Occipital lobe (tissue), 3 donors: ENCODE results near the gene FRRS1. TPM values are rescaled to one million over a fixed set of nuclear protein-coding genes. Genes with fewer than 3 reads are reported as not detected.

Source experiments
- DNase-seq: peaks from one replicate; lab custom pipeline; 2025; lab: John Stamatoyannopoulos, UW
- small RNA-seq: library from RNA; depleted of rRNA; stranded (forward); fragments of <200 nt; gene quantifications from one replicate; pipeline ENCODE3, GENCODE V24; 2014
- total RNA-seq: library from RNA; depleted of rRNA; stranded (reverse); fragments of >200 nt; gene quantifications from one replicate; pipeline ENCODE4 v1.2.3, GENCODE V29; 2014

FRRS1 gene
- total RNA-seq, 1 donor from 2014 or later: 1.9 TPM

DNA sequence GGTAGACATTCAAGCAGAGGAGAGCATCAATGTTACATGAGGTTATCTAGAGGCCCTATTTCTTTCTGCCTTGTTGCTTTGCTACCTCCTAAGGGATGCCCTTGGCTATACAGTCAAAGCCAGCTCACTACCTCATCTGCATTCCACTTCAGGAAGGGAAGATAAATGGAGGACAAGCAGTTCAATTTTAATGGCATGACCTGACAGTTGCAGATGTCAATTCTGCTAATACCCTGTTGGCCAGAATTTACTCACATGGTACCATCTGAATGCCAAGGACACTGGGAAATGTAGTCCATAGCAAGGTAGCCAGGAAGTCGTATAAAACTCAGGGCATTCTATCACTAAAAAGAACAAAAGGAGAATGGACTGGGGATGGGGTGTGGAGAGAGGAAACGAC, 89.0 kb downstream of the FRRS1 start:
- no peak for DNase-seq

DNA sequence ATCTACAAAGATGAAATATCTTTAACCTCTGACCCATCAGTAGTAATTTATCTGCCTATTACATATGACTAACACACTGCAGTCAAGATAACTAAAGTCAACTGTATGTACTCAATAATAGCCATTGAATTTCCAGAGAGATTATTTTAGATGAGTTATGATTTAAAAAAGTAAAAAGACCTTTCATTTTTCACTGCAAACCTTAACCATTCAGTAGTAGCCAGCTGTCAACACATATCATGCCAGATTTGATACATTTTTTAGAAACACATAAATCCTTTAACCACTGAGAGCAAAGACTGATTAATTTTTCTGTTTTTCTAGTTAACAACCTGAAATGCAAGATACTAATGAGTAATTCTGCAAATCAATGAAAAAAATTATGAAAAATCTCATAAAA, 89.6 kb downstream of the FRRS1 start:
- DNase-seq: no peak

DNA sequence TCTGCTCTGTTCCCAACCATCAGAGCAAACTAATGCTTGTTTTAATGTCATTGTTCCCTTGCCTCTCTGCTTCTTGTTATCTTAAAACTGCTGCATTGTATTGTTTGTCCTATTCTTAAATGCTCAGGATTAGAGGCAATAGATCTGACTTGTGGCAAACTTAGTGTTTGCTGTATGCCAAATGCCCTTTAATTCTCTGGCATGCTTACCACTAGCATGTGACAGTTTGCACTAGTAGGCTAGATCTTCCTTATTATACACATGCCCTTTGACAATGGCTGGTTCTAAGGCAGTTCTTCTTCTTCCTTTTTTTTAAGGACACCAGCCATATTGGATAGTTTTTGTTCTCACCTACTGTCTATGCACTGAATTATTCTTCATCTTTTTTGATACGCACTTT, 90.4 kb downstream of the FRRS1 start:
- no peak for DNase-seq

DNA sequence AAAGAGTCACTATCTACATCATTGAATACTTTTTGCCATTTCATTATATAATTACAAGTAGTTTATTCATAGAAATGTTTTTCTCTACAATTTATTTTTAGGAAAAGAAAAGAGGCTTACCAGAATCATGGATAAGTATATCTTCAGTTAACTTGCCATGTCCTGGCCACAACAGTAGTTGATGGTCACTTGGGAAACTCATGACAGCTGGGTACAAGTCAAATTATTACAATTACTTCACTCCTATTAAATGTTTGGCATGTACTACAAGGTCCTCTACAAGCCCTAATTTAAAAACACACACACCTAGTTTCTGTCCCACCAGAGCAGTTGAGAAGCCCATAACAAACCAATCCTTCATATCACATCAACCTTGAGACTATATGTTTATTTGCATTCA, 91.1 kb downstream of the FRRS1 start:
- DNase-seq: no peak

DNA sequence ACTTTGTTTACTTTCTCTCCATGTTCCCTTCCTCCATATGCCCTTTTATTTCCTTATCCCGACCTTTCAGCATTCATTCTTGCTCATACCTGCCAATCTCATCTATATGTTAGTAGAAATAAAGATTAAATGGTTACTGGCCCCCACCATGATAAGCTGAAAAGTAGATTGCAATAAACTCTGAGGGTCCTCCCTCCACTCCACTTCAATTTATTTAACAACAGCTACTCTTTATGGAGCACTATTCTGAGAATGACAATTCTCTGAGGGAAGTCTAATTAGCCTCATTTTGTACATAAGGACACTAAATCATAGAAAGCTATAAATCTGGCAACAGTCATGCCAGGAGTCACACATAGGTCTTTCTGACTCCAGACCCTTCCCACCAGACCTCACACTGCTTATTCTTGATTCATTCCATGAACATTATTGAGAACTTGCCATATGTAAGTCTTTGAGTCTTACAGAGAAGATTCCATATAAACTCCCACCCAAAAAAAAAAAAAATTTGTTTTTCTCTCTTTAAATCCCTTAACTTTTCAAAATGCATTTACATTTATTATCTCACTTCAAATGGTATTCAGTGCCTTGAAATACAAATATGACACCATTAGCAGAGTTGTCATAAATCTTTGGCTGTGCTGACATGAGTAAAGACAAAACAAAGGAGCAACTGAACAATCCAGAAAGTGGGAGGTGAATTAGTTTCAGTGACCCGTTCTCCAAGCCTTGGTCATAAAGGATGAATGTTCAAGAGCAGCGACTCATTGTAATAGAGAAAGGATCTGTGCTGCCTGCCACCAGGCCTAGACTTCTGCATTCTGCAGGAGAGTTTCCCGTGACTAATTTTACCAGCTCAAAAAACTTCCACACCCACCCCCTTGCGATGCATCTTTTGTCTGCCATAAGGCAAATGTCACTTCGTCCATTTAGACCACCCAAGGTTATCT, 92.0 kb downstream of the FRRS1 start:
- DNase-seq: no peak

DNA sequence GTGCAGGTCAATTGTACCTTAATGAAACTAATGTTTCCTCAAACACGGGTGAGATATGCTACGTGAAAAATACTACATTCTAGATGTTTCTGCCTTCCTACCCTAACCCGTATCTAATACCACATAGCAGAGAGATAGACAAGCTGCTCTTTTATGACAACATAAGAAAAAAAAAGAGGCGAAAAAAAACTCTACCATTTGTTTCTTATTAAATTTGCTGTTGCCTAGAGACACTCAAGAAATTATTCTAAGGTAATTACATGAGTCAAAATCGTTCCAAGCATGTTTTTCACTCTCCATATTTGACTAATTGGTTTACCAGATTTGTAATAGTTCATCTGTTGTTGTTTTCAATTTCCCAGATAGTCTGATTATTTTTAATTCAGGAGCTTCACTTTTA, 93.1 kb downstream of the FRRS1 start:
- no peak for DNase-seq

DNA sequence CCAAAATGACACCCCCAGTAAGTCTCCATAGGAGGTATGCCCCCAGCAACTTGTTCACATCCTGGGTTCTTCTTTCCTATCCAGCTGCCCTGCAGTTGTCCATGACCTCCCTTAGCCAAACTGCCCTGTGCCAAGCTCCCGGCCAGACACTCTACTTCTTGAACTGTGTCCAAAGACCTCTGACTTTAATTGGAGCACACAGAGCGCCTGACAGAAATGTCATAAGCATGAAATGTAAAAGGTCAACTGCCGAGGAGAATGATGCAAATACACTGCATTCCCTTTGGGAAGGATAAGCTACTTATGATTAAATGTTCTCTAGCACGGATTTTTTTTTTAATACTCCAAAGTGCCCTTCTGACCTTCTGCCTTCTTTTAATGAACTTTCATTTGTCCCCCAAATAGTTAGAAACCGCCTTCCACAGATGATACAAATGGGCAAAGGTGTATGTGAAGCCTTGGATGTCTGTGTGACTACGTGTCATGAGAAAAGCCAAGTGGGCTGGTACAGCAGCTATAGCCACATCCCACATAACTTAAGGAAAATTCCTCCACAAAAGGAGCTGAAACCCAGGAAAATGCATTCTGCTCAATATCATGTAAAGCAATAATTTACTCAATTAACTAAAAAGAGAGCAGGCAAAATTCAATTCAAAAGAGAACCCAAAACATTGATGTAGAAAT, 93.8 kb downstream of the FRRS1 start:
- DNase-seq: no peak

DNA sequence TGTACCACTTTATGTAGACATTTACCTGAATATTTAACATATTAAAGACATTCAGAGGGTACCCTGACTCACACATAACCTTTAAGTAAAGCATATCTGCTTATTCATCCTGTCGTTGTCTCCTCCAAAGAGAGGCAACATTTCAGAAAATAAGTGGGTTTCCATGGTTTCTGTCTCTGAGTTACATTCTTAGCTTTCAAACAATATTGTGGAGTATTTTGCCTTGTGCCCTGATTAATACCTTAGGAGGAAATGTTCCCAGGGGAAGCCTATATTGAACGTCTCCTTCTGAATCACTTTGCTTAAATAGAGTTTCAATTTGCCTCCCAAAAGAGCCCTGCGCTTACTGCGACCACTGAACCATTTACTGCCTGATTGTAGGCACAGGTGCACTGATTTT, 94.4 kb downstream of the FRRS1 start:
- DNase-seq: no peak

DNA sequence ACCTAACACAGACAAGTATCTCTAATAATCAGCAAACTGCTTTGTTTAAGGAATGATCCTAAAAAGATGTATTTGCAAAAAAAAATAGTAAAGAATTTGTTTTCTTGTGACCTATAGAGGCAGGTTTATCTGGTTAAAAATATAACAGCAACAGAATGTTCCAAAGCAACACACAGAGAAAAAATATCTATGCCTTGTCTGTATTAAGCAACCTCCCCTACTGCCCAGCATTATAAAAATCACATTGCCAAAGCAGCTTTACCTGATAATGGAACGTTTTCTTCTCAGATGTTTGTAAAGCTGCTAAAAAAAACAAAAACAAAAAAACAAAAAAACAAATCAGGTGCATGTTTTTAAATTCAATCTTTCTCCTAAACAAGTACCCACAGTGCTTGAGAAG, 95.9 kb downstream of the FRRS1 start:
- no peak for DNase-seq

DNA sequence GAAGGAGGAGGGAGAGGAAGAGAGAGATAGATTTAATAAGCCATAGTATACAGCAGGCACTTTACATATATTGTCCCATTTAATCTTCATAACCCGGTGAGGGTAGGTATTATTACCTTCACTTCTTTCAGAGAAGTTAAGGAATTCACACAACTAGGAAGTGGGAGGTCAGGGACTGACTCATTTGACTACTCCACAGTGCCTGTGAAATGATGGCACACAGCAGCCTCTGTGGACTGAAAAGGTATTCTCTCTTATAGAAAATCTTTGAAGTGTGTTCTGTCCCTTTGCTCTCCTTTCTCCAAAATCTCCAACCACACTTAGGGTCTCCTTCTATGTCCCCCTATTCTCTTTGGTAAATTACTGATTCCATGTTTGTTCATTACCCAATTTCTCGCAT, 96.6 kb downstream of the FRRS1 start:
- no peak for DNase-seq

DNA sequence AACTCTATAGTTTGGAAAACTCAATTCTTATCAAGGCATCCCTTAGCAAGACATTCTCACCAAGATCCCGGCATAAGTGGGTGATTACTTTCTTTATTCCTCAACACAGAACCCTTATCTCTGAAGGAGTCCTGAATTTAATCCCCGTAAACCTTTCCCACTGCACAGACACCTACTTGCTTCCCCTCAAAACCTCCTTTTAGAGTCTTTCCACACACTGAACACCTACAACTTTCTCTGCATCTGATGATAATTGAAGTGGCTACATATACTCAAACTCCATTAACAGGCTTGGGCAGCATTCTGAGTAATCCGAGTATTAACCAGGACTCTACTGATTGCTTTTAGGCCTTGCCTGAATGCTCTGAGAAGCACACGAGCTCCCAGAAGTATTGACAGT, 97.1 kb downstream of the FRRS1 start:
- no peak for DNase-seq

DNA sequence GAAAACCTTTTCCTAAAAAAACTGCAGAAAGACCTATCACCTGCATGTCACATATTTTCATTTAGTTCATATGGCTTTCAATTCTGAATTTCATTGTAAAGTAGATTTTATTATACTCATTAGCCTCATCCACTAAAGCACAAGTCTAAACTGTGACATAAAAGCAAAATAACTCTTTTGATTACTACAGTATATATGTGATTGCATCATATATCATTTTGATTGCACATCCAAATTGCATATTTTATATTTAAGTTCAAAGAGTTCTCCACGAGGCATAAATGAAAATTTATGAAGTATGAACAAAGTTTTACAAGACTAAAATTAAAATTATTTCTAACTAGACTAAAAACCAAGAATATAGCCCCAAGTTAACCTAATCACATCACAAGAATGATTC, 101.2 kb downstream of the FRRS1 start:
- no peak for DNase-seq

DNA sequence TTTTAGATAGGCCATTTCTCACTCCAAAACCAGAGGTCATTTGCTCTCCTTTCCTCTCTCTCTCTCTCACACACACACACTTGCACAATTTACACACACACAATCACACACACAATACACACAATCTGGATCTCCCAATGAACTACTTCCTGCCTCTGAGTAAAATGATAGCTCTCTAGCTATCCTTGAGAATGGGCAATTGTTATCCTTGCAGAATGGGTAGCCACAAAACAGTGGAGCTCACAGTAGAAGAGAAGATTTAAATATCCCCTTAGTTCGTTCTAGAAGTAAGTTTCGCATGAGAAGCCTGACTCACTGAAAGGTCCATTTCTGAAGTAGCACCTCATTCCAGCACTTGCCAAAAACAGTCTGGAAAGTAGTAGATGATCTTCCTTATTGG, 102.9 kb downstream of the FRRS1 start:
- DNase-seq: no peak

DNA sequence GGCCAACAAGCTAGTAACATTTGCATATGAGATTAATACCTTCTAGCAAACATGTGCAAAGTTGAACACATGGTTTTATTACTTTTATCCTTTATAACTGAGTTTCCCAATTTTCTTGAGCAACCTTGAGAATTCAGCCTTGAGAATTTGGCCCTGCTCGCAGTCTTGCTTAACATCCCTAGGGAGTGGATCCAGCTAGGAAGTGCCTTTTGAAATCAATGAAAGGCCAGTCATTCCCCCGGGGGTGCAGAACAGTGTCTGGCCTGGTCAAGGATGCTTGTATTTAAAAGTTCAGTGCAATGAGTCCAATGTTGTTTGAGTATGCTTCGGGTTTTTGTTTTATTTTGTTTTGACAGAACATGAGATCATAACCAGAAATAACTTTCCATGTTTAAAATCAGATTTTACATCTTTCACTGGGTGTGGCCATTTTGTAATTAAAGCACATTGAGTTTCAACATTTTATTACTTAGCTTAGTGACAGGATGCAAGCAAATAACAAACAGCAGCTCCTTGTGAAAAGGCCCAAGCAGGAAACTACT, 103.8 kb downstream of the FRRS1 start:
- no peak for DNase-seq

DNA sequence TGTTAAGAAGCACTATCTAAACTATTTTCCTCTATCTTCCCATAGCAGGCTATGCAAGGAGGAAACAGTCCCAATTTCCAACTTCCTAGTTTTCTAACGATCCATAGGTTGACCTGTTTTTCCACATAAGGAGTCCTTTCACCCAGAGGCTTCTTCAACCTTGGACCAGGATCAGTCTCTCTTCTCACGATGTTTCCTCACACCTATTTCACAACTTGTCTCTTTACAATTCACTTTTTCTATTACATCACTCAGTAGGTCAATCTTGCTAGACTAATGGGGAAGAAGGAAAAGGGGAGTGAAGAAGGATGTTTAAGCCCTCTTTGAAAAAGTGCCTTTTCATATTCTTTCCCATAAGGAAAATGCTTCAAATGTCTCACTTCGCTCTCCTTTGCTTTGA, 104.7 kb downstream of the FRRS1 start:
- no peak for DNase-seq

DNA sequence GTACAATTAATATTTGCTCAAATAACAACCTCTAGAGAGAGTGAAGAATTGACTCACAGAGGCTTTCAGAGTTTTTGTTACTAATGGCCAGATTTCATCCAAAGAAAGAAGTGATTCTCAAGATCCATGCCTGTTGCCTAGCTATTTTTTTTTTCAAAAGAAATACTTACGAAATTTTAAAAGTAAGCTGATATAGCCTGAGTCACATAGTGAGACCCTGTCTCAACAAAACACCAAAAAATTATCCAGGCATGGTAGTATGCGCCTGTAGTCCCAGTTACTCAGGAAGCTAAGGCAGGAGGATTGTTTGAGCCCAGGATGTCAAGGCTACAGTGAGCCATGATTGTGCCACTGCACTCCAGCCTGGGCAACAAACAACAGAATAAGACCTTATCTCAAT, 105.9 kb downstream of the FRRS1 start:
- DNase-seq: no peak

DNA sequence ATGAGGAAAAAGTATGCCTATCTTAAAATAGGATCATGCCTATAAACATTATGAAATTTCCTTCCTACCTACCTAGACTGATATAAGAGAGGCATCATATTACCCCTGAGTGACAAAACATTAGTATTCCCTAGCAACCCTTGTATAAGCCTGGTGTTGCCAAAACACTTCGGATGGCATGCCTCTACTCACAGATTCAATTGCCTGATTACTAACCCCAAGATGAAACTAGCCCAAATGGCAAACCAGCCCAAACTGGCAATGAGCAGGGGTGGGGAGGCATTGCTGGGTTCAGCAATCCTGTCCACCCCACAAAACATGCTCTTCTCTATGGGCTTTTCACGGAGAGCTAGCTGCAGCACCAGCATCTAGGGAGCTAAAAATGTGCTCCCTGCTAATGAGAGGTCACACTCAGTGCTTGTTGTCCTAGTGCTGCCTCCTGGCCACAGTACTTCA, 106.7 kb downstream of the FRRS1 start:
- DNase-seq: no peak

Small RNA genes lying within 50 kb of the gene (small RNA-seq; reads per million reads assigned to genes)
- gene RF00019: not detected
- not detected for gene RNU4-75P

Other genes starting within 250 kb of the FRRS1 start
- gene PALMD, start 120.5 kb downstream of the FRRS1 start, total RNA-seq: 30.4 TPM
- 34.3 TPM for gene AGL, start 83.7 kb upstream of the FRRS1 start, total RNA-seq
- gene SLC35A3, start 203.4 kb upstream of the FRRS1 start, total RNA-seq: 44.1 TPM